Hindlimb muscle (tissue), 1 donor: ENCODE data around the gene TTC9C. TPM values are rescaled to one million over a fixed set of nuclear protein-coding genes. Genes with fewer than 3 reads are reported as not detected.

ENCODE experiments used
- polyA plus RNA-seq: library from polyadenylated mRNA; unstranded; fragments of 120-200 nt; gene quantifications from one replicate; pipeline ENCODE4 v1.2.1, GENCODE V29; 2013; ENCODE audit not compliant: insufficient read length

Gene TTC9C
- polyA plus RNA-seq, 1 donor = 28.3 TPM

Other genes with a start within 250 kb of the TTC9C start
- gene AHNAK, start 181.7 kb upstream of the TTC9C start, polyA plus RNA-seq = 359 TPM
- 3,451 TPM for gene EEF1G, start 154.6 kb upstream of the TTC9C start, polyA plus RNA-seq
- gene TUT1, start 137.0 kb upstream of the TTC9C start, polyA plus RNA-seq = 16.9 TPM
- gene MTA2, start 126.6 kb upstream of the TTC9C start, polyA plus RNA-seq = 42.0 TPM
- gene EML3, start 115.7 kb upstream of the TTC9C start, polyA plus RNA-seq = 20.7 TPM
- gene ROM1, start 115.2 kb upstream of the TTC9C start, polyA plus RNA-seq = 0.90 TPM
- gene B3GAT3, start 106.5 kb upstream of the TTC9C start, polyA plus RNA-seq = 21.4 TPM
- gene GANAB, start 81.9 kb upstream of the TTC9C start, polyA plus RNA-seq = 161 TPM
- 13.3 TPM for gene INTS5, start 75.2 kb upstream of the TTC9C start, polyA plus RNA-seq
- 31.3 TPM for gene C11orf98, start 63.3 kb upstream of the TTC9C start, polyA plus RNA-seq
- 3.3 TPM for gene CSKMT, start 63.2 kb upstream of the TTC9C start, polyA plus RNA-seq
- 5.8 TPM for gene UQCC3, start 56.8 kb upstream of the TTC9C start, polyA plus RNA-seq
- gene LBHD1, start 56.2 kb upstream of the TTC9C start, polyA plus RNA-seq = 7.1 TPM
- gene UBXN1, start 49.4 kb upstream of the TTC9C start, polyA plus RNA-seq = 143 TPM
- gene LRRN4CL, start 39.0 kb upstream of the TTC9C start, polyA plus RNA-seq = 14.2 TPM
- 20.8 TPM for gene BSCL2, start 21.1 kb upstream of the TTC9C start, polyA plus RNA-seq
- gene GNG3, start 20.8 kb upstream of the TTC9C start, polyA plus RNA-seq = 0.61 TPM
- gene HNRNPUL2, start 1.0 kb upstream of the TTC9C start, polyA plus RNA-seq = 43.6 TPM
- gene ZBTB3, start 25.7 kb downstream of the TTC9C start, polyA plus RNA-seq = 4.0 TPM
- gene POLR2G, start 33.1 kb downstream of the TTC9C start, polyA plus RNA-seq = 83.5 TPM
- 20.3 TPM for gene TAF6L, start 42.9 kb downstream of the TTC9C start, polyA plus RNA-seq
- 29.2 TPM for gene TMEM179B, start 58.9 kb downstream of the TTC9C start, polyA plus RNA-seq
- 16.7 TPM for gene TMEM223, start 63.5 kb downstream of the TTC9C start, polyA plus RNA-seq
- 75.4 TPM for gene NXF1, start 77.0 kb downstream of the TTC9C start, polyA plus RNA-seq
- 31.7 TPM for gene STX5, start 103.6 kb downstream of the TTC9C start, polyA plus RNA-seq
- gene TEX54, start 104.4 kb downstream of the TTC9C start, polyA plus RNA-seq = not detected
- gene WDR74, start 111.1 kb downstream of the TTC9C start, polyA plus RNA-seq = 37.2 TPM
- gene SLC3A2, start 152.4 kb downstream of the TTC9C start, polyA plus RNA-seq = 43.3 TPM
- not detected for gene CHRM1, start 192.9 kb downstream of the TTC9C start, polyA plus RNA-seq